WERI-Rb-1 (cell line): ENCODE results near the gene STARD8.
A peak's percentile ranks its signal among the peaks of the same experiment; 100 is the strongest.

Source experiments
- DNase-seq: peaks from one replicate; pipeline ENCODE4 v3.0.0-alpha.2; 2020
- H3K27ac ChIP-seq: fragments of 250-450 bp; sonication (Bioruptor Pico); 2 replicates; pipeline ENCODE4 v1.5.1; 2020; ENCODE audit warnings: mild to moderate bottlenecking, moderate library complexity
- H3K27me3 ChIP-seq: fragments of 250-450 bp; sonication (Bioruptor Pico); 2 replicates; pipeline ENCODE4 v1.5.1; 2021; ENCODE audit warnings: mild to moderate bottlenecking, low read depth, moderate library complexity; ENCODE audit not compliant: insufficient read depth, severe bottlenecking
- H3K36me3 ChIP-seq: fragments of 250-450 bp; sonication (Bioruptor Pico); 2 replicates; pipeline ENCODE4 v1.5.1; 2020; ENCODE audit warnings: mild to moderate bottlenecking, moderate library complexity
- H3K4me3 ChIP-seq: 2 replicates; pipeline ENCODE4 v1.5.1; 2011; ENCODE audit warnings: low read depth, mild to moderate bottlenecking, control low read depth, low read length
- H3K9me3 ChIP-seq: fragments of 250-450 bp; sonication (Bioruptor Pico); 2 replicates; pipeline ENCODE4 v1.5.1; 2021; ENCODE audit warnings: mild to moderate bottlenecking, moderate library complexity; ENCODE audit not compliant: severe bottlenecking
- TF ChIP-seq, protein P1 (sequence below): IDR thresholded peaks from 2 replicates; pipeline ENCODE4 v1.5.1; 2011; ENCODE audit warnings: low read depth, mild to moderate bottlenecking, control low read depth, inconsistent platforms, low read length

The STARD8 gene

GRCh38 chrX:68692651-68693050 is 45.2 kb downstream of the STARD8 start:
- Histone ChIP-seq H3K9me3 (no peaks in the 10 kb centered on the region), H3K27ac (no peak overlapping the region), H3K36me3 (no peaks in the 10 kb centered on the region), H3K27me3 (peaks cover 30% of the 10 kb centered on the region), H3K4me3 (no peak overlapping the region)
- TF ChIP-seq, protein P1, sequence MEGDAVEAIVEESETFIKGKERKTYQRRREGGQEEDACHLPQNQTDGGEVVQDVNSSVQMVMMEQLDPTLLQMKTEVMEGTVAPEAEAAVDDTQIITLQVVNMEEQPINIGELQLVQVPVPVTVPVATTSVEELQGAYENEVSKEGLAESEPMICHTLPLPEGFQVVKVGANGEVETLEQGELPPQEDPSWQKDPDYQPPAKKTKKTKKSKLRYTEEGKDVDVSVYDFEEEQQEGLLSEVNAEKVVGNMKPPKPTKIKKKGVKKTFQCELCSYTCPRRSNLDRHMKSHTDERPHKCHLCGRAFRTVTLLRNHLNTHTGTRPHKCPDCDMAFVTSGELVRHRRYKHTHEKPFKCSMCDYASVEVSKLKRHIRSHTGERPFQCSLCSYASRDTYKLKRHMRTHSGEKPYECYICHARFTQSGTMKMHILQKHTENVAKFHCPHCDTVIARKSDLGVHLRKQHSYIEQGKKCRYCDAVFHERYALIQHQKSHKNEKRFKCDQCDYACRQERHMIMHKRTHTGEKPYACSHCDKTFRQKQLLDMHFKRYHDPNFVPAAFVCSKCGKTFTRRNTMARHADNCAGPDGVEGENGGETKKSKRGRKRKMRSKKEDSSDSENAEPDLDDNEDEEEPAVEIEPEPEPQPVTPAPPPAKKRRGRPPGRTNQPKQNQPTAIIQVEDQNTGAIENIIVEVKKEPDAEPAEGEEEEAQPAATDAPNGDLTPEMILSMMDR = no peak
- no peak for DNase-seq

- Histone ChIP-seq H3K27me3 (peaks cover 28% of the 10 kb centered on the region), H3K27ac (no peak overlapping the region), H3K4me3 (peak overlapping the region; percentile 48), H3K9me3 (no peaks in the 10 kb centered on the region), H3K36me3 (no peaks in the 10 kb centered on the region)
- DNase-seq = peak; percentile 64
- TF ChIP-seq, protein P1 = no peak
These were observed 46.3 kb downstream of the STARD8 start for GRCh38 chrX:68693481-68694434.

GRCh38 chrX:68694435-68695205 is 47.2 kb downstream of the STARD8 start:
- H3K4me3 ChIP-seq = peak overlapping the region; percentile 48
- DNase-seq = no peak
- H3K9me3 ChIP-seq = no peaks in the 10 kb centered on the region
- no peak overlapping the region for H3K27ac ChIP-seq
- no peaks in the 10 kb centered on the region for H3K36me3 ChIP-seq
- H3K27me3 ChIP-seq = peaks cover 28% of the 10 kb centered on the region
- TF ChIP-seq, protein P1 = no peak

GRCh38 chrX:68695206-68695845 is 47.9 kb downstream of the STARD8 start:
- no peak overlapping the region for H3K4me3 ChIP-seq
- H3K27me3 ChIP-seq = peaks cover 28% of the 10 kb centered on the region
- no peak overlapping the region for H3K27ac ChIP-seq
- H3K36me3 ChIP-seq = no peaks in the 10 kb centered on the region
- H3K9me3 ChIP-seq = no peaks in the 10 kb centered on the region
- TF ChIP-seq, protein P1 = no peak
- no peak for DNase-seq

- TF ChIP-seq, protein P1 = no peak
- DNase-seq = no peak
- Histone ChIP-seq H3K4me3 (no peak overlapping the region), H3K9me3 (no peaks in the 10 kb centered on the region), H3K27me3 (peaks cover 31% of the 10 kb centered on the region), H3K36me3 (no peaks in the 10 kb centered on the region), H3K27ac (no peak overlapping the region)
These were observed 49.0 kb downstream of the STARD8 start for GRCh38 chrX:68696267-68696990.
